AG04450 (cell line): ENCODE measurements around the gene COBL. TPM values are rescaled to one million over a fixed set of nuclear protein-coding genes. Genes with fewer than 3 reads are reported as not detected.

Source experiments
- CTCF ChIA-PET: fragments of 300-600, 350-600 bp; formaldehyde crosslinking; extraction: SDS; loops from one replicate; lab custom pipeline; 2022; ENCODE audit warnings: antibody characterized with exemption, inconsistent platforms; lab: Charles Lee
- POLR2A ChIA-PET: fragments of 350-600 bp; formaldehyde crosslinking; extraction: SDS; loops from one replicate; lab custom pipeline; 2021; ENCODE audit warnings: antibody characterized with exemption, inconsistent platforms; lab: Yijun Ruan, JAX
- DNase-seq: peaks from one replicate; pipeline ENCODE4 v3.0.0-alpha.2; 2011; ENCODE audit warnings: low read depth, low spot score
- H3K27ac ChIP-seq: one replicate; pipeline ENCODE4 v1.5.1; 2012; ENCODE audit warnings: low read depth, low read length, control low read depth
- H3K27me3 ChIP-seq: one replicate; pipeline ENCODE4 v1.6.0; 2012; ENCODE audit warnings: low read length; ENCODE audit not compliant: control insufficient read depth, insufficient read depth
- H3K4me3 ChIP-seq: 2 replicates; pipeline ENCODE4 v1.5.1; 2011; ENCODE audit warnings: mild to moderate bottlenecking, low read depth, low read length, control low read depth
- H3K9me3 ChIP-seq: 2 replicates; pipeline ENCODE4 v1.5.1; 2012; ENCODE audit warnings: low read length; ENCODE audit not compliant: control insufficient read depth, insufficient read depth
- polyA plus RNA-seq: library from polyadenylated mRNA; depleted of rRNA; stranded (reverse); fragments of >200 nt; gene quantifications from 2 replicates; pipeline ENCODE4 v1.2.3, GENCODE V29; 2011
- TF ChIP-seq, protein P1 (sequence below): IDR thresholded peaks from 2 replicates; pipeline ENCODE4 v1.5.1; 2011; ENCODE audit warnings: low read depth, low read length, control low read depth, inconsistent platforms

The COBL gene
- polyA plus RNA-seq, 1 experiment = 0.06 TPM

DNA sequence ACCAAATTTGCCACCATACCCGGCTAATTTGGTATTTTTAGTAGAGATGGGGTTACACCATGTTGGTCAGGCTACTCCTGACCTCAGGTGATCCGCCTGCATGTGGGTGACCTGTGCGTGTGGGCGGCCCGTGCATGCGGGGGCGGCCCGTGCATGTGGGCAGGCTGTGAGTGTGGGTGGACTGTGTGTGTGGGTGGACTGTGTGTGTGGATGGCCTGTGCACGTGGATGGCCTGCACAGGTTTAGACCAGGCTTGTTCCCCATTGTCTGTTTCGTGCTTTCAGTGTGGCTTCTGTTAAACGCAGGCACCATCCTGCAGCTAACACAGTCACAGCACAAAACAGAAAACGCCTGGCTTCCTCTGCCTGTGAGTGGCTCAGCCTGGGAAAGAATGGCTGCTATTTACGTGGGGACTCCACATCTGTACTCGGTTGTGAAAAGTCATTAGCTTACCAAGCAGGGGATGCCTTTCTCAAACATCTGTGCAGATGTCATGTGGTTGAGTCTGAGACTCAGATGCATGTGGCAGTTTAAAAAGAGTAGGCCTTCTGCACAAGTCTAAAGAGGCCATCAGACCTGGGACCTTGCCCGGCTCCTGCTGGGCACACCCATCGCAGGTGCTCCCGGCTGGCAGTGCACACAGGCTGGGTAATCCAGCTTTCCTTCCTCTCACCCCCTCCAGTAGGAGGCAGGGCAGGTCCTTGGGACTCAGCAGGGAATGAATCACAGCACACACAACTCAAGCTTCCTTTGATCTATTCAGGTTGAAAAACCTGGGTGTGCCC lies 91.6 kb downstream of the COBL start:
- H3K27me3 ChIP-seq = no peaks in the 10 kb centered on the region
- TF ChIP-seq, protein P1, sequence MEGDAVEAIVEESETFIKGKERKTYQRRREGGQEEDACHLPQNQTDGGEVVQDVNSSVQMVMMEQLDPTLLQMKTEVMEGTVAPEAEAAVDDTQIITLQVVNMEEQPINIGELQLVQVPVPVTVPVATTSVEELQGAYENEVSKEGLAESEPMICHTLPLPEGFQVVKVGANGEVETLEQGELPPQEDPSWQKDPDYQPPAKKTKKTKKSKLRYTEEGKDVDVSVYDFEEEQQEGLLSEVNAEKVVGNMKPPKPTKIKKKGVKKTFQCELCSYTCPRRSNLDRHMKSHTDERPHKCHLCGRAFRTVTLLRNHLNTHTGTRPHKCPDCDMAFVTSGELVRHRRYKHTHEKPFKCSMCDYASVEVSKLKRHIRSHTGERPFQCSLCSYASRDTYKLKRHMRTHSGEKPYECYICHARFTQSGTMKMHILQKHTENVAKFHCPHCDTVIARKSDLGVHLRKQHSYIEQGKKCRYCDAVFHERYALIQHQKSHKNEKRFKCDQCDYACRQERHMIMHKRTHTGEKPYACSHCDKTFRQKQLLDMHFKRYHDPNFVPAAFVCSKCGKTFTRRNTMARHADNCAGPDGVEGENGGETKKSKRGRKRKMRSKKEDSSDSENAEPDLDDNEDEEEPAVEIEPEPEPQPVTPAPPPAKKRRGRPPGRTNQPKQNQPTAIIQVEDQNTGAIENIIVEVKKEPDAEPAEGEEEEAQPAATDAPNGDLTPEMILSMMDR = no peak
- H3K4me3 ChIP-seq = no peak overlapping the region
- H3K9me3 ChIP-seq = no peaks in the 10 kb centered on the region
- ChIA-PET POLR2A (no interaction called here), CTCF (no interaction called here)
- no peak overlapping the region for H3K27ac ChIP-seq
- no peak for DNase-seq

DNA sequence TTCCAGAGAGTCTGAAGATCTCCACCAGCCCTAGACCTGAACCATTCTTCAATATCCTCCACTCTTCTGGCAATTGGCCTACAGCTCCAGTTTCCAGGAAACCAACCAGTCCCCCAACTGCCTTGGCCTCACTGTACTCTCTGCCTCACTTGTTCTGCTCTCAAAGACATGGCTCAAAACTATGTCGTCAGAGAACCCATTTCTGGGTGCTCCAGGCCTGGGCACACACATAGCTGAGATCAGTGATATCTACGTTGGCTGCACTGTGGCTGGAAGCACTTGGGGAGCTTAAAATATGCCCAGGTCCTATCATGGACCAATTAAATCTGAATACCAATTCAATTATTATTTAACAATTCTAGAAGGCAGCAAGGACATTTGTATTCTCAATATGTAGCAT lies 93.1 kb downstream of the COBL start:
- POLR2A ChIA-PET = no interaction called here
- no peak for DNase-seq

DNA sequence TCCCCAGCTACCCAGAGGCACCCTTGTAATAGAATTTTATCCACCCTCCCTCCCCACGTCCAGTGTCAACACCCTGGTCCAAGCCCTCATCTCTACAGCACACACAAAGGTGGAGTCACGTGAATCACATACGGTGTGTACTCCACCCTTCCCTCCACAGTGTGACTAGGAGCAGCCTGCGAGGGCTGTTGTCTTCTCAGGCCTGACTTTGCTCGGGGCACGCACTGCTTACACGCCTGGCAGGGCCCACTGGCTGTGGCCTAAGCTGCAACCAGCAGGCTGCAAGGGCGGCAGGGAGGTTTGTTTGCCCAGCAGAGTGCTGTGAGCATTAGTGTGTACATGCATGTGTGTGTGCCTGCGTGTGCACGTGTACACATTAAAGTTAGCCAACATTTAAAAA lies 93.7 kb downstream of the COBL start:
- ChIA-PET CTCF (interaction anchor here (1.5 kb wide), 1 partner anchor 60 kb away, joined by 4 read pairs; no protein-coding TSS in a partner anchor), POLR2A (no interaction called here)
- TF ChIP-seq, protein P1 = no peak
- Histone ChIP-seq H3K4me3 (no peak overlapping the region), H3K9me3 (no peaks in the 10 kb centered on the region), H3K27me3 (no peaks in the 10 kb centered on the region), H3K27ac (no peak overlapping the region)
- DNase-seq = no peak

More for the DNA sequence above, 93.1 kb downstream of the COBL start:
- H3K4me3 ChIP-seq = no peak overlapping the region
- CTCF ChIA-PET = interaction anchor here (1.5 kb wide), 1 partner anchor 61 kb away, joined by 4 read pairs; no protein-coding TSS in a partner anchor
- H3K9me3 ChIP-seq = no peaks in the 10 kb centered on the region
- TF ChIP-seq, protein P1 = no peak
- H3K27ac ChIP-seq = no peak overlapping the region
- no peaks in the 10 kb centered on the region for H3K27me3 ChIP-seq

DNA sequence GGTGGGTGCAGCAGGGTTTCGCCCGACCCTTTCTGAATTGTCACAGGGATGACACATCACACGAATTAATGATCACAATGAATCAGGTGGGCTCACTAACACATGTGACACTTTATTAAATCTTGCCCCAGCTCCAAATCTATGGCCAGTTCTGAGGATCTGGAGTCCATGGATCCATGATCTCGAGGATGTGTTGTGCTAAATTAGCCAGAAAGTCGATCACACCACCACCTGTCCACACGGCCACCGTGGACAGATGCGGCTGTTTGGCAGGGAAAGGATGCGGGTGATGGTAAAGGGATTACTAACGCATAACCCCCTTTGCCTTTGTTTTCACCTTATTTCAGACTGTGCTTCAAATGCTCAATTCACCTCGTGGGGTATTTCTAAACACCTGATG lies 96.4 kb downstream of the COBL start:
- ChIA-PET POLR2A (no interaction called here), CTCF (no interaction called here)
- TF ChIP-seq, protein P1 = no peak

DNA sequence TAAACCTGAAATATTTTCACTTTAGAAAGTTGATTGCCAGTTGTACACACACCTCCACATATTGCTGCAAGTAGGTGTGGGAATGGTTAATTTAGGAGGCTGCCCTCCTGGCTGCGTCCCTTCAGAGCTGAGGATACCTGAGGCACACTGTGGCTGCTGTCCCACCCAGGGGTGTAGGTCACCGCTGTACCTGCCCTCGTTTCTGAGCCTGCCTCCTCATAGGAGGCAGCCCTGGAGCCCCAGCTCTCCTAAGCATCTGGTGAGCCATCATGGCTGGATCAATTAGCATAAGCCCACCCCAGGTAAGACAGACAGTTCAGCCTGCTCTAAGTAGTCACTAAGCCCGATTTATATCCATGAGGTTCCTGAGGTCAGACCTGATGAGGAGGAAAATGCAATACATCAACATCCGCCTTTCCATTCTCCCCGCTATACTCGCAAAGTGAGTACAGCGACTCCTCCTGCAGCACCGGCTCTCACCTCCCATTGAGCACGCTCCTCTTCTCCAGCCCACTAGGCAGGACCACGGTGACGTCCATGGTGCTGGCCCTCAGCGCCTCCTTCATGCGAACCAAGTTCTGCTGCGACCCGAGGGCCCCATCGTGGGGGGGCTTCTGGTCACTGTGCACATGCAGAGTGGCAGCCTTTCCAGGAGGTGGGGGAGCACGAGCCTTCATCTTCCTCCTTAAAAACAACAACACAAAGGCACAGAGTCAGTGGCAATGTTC lies 97.2 kb downstream of the COBL start:
- DNase-seq = no peak
- H3K4me3 ChIP-seq = no peak overlapping the region
- ChIA-PET CTCF (no interaction called here), POLR2A (no interaction called here)
- H3K27me3 ChIP-seq = no peaks in the 10 kb centered on the region
- H3K9me3 ChIP-seq = no peaks in the 10 kb centered on the region
- H3K27ac ChIP-seq = no peak overlapping the region
- TF ChIP-seq, protein P1 = no peak

More for the DNA sequence above, 96.4 kb downstream of the COBL start:
- no peak for DNase-seq
- Histone ChIP-seq H3K4me3 (no peak overlapping the region), H3K27me3 (no peaks in the 10 kb centered on the region), H3K27ac (no peak overlapping the region), H3K9me3 (no peaks in the 10 kb centered on the region)
